Stomach (tissue), 4 donors: ENCODE measurements around the gene HS3ST1.

Source experiments
- POLR2A ChIP-seq, 4 donors: fragments of 450-650 bp; IDR thresholded peaks; one replicate each; pipeline ENCODE4 v1.6.1; 2016; ENCODE audit warnings: antibody characterized with exemption in 4 of 4, control low read depth in 2 of 4, mild to moderate bottlenecking in 1 of 4, moderate library complexity in 1 of 4
- TF ChIP-seq, protein P1 (sequence below), 7 experiments: fragments of 450-650 bp in 4 of 7; fragments of 200-600 bp in 3 of 7; sonication (generic) in 3 of 7; IDR thresholded peaks; one replicate each; pipeline ENCODE4 v1.5.1; 2016 to 2019; ENCODE audit warnings: antibody characterized with exemption in 7 of 7, control low read depth in 2 of 7, mild to moderate bottlenecking in 1 of 7

DNA sequence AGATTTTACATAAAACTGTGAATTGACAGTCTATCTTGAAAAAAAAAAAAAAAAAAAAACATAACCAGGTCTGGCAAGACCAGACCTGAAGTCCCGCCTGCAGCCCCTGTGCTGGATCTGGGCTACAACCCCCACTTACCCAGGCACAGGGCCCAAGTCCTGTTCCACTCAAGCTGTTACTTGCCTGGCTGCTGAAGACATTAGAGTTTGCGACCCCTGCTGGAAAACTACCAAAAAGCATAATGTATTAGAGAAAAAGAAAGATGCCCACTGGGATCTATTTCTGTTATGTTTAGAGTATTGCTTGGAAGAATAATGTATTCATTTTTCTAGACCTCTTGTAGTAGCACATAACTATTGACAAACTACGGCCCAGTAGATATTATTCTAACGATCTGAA lies 4.7 kb downstream of the HS3ST1 start:
- TF ChIP-seq, protein P1, sequence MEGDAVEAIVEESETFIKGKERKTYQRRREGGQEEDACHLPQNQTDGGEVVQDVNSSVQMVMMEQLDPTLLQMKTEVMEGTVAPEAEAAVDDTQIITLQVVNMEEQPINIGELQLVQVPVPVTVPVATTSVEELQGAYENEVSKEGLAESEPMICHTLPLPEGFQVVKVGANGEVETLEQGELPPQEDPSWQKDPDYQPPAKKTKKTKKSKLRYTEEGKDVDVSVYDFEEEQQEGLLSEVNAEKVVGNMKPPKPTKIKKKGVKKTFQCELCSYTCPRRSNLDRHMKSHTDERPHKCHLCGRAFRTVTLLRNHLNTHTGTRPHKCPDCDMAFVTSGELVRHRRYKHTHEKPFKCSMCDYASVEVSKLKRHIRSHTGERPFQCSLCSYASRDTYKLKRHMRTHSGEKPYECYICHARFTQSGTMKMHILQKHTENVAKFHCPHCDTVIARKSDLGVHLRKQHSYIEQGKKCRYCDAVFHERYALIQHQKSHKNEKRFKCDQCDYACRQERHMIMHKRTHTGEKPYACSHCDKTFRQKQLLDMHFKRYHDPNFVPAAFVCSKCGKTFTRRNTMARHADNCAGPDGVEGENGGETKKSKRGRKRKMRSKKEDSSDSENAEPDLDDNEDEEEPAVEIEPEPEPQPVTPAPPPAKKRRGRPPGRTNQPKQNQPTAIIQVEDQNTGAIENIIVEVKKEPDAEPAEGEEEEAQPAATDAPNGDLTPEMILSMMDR (IDR thresholded peaks at IDR 0.05), result peak in 1 of 7 experiments; percentile 9
- TF ChIP-seq POLR2A (IDR thresholded peaks at IDR 0.05), result no peak
